Subcutaneous adipose tissue (tissue), 4 donors: ENCODE results near the gene PTPRO. TPM values are rescaled to one million over a fixed set of nuclear protein-coding genes. Genes with fewer than 3 reads are reported as not detected.

ENCODE experiments used
- CTCF ChIP-seq: fragments of 450-650 bp; IDR thresholded peaks from one replicate; pipeline ENCODE4 v1.5.1; 2016; ENCODE audit warnings: low read depth, mild to moderate bottlenecking, control low read depth, antibody characterized with exemption, moderate library complexity
- total RNA-seq, 4 donors: library from RNA; depleted of rRNA; stranded (reverse); fragments of >200 nt; gene quantifications; one replicate each; pipeline ENCODE4 v1.1.0, GENCODE V29; 2016

The PTPRO gene
- total RNA-seq, 4 donors from 2014 or later: 0.75 to 24.5 (median 4.0) TPM

DNA sequence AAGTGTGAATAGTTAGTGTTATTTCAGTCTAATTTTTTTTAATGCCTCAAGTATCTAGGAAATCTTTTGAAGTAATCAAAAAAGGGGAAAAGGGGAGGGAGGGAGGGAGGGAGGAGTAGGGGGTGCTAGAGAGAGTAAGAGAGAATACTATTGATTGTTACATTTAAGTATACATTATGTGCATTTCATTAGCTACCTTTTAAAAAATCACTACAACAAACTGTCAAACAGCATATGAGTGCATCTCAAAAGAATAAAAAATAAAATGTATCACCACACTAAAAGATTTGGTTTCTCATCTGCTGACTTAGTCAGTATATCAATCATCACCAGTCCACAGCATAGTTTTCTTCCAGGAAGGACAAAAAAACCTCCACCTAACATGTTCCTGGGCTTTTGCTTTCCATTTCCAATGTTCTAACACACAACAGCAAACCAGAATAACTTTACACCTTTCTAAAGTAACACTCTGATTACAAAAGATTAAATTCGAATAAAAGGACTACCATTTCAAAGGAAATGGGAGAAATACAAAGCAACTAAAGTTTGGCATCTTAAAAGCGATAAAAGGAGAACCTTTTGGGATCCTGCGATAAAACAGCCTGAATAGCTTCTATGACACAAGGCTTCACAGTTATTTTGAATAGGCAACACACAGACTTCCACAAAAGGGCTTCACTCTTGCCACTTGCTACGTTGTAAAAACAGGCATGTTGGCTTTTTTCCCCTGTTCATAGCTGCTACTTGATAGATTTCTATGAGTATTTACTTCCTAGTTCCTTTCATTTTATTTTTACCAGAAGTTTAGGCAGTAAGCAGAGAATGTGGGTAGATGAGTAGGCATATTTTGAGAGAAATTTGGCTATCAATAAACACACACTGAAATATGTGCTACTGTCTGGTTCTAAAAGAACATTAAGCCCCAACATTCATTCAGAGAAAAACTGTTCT is 306.0 kb downstream of the PTPRO start:
- no peak for TF ChIP-seq CTCF

- TF ChIP-seq CTCF: no peak
These were observed 306.8 kb downstream of the PTPRO start for GRCh38 chr12:15629108-15629507.

DNA sequence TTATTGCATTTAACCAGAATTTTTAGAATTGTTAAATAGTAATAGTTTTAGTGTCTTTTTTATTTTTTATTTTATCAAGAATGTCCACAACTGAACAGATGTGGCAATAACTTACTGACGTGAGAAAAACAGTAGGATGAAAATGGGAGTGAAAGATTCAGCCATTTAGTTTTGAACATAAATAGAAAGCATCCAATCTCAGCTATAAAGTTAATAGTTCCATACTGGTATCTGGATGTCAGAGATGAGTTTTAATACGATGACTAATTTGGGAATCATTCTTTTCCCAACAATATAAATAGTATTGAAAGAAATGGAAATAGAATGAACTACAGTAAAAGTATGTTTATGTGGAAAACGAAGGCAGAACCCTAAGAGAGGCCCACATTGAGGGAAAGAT is 307.5 kb downstream of the PTPRO start:
- no peak for TF ChIP-seq CTCF

- TF ChIP-seq CTCF: no peak
These were observed 308.9 kb downstream of the PTPRO start for GRCh38 chr12:15631007-15631715.

DNA sequence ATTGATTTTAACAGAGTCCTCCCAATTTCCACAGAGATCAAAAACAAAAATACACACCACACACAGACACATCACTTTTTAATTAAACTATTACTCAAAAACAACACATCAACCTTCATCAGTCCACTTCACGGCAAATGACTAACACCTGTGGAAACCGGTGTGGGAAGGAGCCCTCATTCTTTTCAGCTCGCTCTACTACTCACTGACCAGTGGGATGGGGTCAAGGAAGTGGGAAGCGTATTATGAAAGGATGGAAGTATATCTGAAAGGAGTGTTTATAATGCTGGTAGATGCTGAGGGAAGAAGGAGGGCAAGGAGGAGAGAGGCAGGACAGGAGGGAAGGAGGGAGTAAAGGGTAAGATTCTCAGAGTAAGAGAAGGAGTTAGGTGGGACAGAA is 310.4 kb downstream of the PTPRO start:
- TF ChIP-seq CTCF: no peak

- no peak for TF ChIP-seq CTCF
These were observed 310.9 kb downstream of the PTPRO start for GRCh38 chr12:15633201-15633600.

DNA sequence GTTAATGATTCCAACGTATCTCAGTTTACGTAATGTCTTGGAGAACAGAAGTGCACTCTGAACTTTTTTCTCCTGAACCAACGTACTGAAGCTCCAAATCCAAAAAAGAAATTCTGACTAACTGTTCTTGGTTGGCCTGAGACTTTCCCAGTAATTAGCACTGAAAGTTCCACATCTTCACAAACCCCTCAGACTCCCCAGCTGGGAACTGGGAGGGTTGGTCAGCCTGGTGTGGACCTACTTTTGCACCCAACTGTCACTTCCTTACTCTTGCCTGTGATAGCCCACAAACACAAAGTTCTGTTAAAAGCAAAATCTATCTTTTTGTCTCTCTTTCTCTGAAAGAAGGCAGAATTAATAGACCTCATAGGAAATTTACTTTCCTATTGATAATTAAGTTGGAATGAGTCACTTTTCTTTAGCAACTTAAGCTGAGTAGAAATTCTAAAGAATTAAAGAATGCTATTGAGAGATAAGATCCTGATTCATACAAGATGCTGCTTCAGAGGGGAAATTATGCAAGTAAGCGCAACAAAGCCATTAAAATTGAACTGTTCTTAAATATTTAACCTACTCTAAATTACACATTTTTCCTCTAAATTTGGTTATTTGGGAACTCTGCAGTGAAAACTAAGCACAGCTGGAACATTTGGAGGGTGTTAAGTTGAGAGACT is 311.8 kb downstream of the PTPRO start:
- TF ChIP-seq CTCF: no peak
